HG03432 (cell line): ENCODE data around the gene GTF2A2.

Experiments
- ATAC-seq: cut with Tn5 transposase; IDR thresholded peaks from one replicate; pipeline ENCODE4 v1.9.1; 2021; ENCODE audit warnings: mild to moderate bottlenecking, moderate library complexity; ENCODE audit not compliant: unreplicated experiment

The GTF2A2 gene

DNA sequence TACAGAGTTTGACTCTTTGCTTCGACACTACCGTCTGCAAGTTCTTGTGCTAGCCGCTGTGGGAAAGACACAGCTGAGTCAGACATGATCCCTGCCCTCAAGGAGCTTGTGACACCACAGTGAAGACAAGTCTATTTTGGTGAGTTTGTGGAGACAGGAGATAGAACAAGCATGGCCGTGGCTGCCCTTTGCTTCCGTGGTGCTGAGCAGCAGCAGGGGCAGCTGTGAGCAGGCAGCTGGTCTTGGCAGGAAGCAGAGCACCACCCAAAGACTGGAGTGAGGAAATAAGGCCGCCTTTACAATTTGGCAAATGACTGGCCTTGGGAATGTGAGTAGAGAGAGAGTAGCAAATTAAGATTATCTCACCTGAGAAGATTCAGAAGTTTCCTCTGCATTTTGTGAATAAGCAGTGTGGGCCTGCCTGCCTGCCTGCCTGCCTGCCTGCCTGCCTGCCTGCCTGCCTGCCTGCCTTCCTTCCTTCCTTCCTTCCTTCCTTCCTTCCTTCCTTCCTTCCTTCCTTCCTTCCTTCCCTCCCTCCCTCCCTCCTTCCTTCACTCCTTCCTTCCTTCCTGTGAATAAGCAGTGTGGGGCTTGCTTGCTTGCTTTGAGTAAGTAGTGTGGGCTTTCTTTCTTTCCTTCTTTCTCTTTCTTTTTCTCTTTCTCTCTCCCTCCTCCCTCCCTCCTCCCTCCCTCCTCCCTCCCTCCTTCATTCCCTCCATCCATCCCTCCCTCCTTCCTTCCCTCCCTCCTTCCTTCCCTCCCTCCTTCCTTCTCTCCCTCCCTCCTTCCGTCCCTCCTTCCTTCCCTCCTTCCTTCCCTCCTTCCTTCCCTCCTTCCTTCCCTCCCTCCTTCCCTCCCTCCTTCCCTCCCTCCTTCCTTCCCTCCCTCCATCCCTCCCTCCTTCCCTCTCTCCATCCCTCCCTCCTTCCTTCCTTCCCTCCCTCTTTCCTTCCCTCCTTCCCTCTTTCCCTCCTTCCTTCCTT, 47.3 kb downstream of the GTF2A2 start:
- ATAC-seq: no peak

DNA sequence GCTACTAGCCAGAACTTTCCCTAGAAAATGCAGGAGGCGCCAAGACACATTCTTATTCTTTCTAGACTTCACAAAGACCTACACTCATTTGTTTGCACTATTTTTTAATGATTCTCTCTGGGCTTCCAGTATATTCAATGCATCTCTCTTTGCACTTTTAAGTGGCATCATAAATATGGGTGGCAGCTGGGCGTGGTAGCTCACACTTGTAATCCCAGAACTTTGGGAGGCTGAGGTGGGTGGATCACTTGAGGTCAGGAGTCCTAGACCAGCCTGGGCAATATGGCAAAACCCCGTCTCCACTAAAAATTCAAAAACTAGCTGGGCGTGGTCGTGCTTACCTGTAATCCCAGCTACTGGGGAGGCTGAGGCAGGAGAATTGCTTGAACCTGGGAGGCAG, 51.3 kb downstream of the GTF2A2 start:
- no peak for ATAC-seq

DNA sequence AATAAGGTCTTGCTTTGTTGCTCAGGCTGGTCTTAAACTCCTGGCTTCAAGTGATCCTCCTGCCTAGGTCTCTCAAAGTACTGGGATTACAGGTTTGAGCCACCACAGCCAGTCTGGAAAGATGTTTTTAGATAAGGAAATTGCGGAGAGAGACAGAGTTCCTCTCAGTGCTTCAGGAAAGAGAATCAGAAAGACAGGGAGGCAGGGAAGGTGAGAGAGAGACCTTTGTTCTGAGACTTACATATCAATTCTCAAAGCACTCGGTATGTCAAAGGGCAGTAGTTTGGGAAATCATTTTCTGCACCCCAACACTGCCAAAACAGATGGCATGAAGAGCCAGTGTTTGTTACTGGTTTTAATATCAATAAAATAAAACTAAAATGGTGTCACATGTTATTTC, 58.9 kb downstream of the GTF2A2 start:
- ATAC-seq: no peak

DNA sequence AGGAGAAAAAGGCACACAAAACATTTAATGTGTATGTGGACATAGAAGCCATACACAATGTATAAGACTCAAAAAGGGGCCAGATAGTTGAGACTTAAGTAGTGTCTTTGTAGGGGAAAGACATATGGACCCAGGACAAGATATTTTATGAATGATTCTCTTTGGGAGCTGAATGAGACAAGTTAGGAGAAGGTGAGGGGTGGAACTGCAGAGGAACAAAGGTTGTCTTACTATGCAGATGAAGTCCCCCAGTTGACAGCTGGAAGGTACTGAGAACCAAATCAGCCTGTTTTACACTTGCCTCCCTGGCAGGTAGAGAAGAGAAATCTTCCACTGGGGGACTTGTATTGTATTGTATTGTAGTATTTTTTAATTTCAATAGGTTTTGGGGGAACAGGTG, 60.7 kb downstream of the GTF2A2 start:
- no peak for ATAC-seq

DNA sequence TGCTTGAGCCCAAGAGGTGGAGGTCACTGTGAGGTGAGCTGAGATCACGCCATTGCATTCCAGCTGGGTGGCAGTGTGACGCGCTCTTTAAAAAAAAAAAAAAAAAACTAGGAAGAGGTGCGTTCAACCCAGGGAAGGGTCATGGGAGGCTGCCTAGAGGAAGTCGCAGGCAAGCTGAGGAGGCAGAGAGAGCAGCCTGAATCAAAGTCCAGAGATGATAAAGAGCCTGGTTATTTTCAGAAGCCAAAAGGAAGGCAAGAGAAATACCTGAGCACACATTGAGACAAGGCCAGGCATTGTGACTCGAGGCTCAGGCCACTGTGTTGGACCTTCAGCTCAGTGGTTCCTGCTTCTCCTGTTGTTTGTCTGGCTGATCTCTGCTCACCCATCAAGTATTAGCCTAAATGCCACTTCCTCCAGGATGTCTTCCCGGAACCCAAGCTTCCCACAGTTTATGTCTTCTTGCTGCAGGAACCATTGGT, 61.8 kb downstream of the GTF2A2 start:
- no peak for ATAC-seq

- no peak for ATAC-seq
These were observed 62.3 kb downstream of the GTF2A2 start for GRCh38 chr15:59594991-59595390.

DNA sequence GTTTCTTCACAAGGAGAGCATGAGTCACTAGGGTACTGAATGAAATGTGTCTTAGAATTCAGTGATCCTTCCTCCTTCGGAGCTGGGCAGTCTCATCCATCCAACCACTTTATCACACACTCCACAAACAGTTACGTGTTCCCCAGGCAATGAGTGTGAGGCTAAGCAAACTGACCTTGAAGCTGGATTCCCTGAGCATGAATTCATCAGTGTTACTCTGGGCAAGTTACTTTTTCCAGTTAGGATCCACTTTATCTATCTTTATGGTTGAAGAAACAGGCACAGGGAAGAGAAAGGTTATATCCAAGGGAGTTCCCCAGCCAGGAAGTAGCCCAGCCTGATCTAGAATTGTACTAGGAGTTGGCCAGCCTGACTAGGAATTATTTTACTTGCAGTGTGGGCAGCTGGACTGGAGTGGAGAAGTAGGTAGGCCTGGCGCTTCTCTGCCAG, 62.8 kb downstream of the GTF2A2 start:
- ATAC-seq: no peak

GRCh38 chr15:59591356-59591755, 66.0 kb downstream of the GTF2A2 start:
- no peak for ATAC-seq

DNA sequence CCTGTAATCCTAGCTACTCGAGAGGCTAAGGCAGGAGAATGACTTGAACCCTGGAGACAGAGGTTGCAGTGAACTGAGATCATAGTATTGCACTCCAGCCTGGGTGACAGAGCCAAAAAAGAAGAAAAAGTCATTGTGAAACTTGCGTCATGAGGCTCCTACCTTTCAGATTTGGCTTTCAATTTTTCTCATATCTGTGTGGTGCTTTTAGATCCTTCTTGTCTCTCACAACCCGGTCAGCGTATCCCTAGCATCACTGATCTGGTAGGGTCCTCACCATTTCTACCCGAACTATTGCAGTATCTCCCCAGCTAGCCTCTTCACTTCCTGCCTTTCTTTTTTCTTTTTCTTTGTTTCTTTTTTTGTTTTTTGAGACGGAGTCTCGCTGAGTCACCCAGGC, 67.3 kb downstream of the GTF2A2 start:
- peak; percentile 58 for ATAC-seq
